Measurements from ENCODE around the gene KASH5. TPM values are rescaled to one million over a fixed set of nuclear protein-coding genes. Genes with fewer than 3 reads are reported as not detected.

Gene KASH5
- total and polyA plus RNA-seq, 2 of the 8 experiments (the other 6 are each of a cell fraction or from before 2014, with no cell fraction given) = 0.05 to 0.19 TPM

- WGBS, 2 experiments (ENCODE audit: extremely low coverage in 1 of 2, insufficient coverage in 1 of 2, insufficient read length in 1 of 2, insufficient replicate concordance in 2 of 2, low coverage in 1 of 2, low lambda C conversion rate in 2 of 2, missing lambda C conversion rate in 1 of 2) = 93% methylated on average over 11 of the region's 12 CpGs; no CpG with 5 or more reads in 1 of the 2 experiments
- ChIA-PET POLR2A (ENCODE audit: partially characterized antibody) (interaction anchor here (1.1 to 8.9 kb wide), 4 partner anchors 9 to 140 kb away, joined by 3 to 112 read pairs (median 23); partner anchors contain the start of genes DKKL1 and TEAD2), CTCF (ENCODE audit: partially characterized antibody) (interaction anchor here (0.6 to 2.3 kb wide), 10 partner anchors 9 to 338 kb away, joined by 3 to 13 read pairs (median 4); partner anchors contain the start of gene TEAD2)
- Histone ChIP-seq H3K9ac (replicated peaks in 1 of 4; ENCODE audit: extremely low read depth in 1 of 4, low read depth in 3 of 4, low read length in 3 of 4) (no peak overlapping the region), H3K27ac (ENCODE audit: low read depth, low read length) (no peak overlapping the region), H3K56ac (replicated peaks; ENCODE audit: insufficient read length, low read depth, low read length) (no peak overlapping the region), H2BK120ac (replicated peaks; ENCODE audit: low read depth, low read length) (no peak overlapping the region), H4K91ac (replicated peaks; ENCODE audit: insufficient read length, low read length) (no peak overlapping the region), H3K23ac (ENCODE audit: insufficient read length) (no peak overlapping the region), H2BK15ac (ENCODE audit: low read length) (no peak overlapping the region), H3K36me3 (ENCODE audit: control insufficient read depth in 2 of 4, insufficient read depth in 4 of 4, low read length in 3 of 4) (peaks cover 37 to 95% (median 75%) of the 10 kb centered on the region in 4 experiments), H3K79me2 (ENCODE audit: control insufficient read depth in 1 of 2, insufficient read depth in 2 of 2, low read length in 2 of 2) (no peaks in the 10 kb centered on the region), H3K27me3 (replicated peaks in 1 of 4; ENCODE audit: control insufficient read depth in 3 of 4, extremely low read depth in 1 of 4, insufficient read depth in 3 of 4, low read length in 3 of 4) (no peaks in the 10 kb centered on the region), H3K9me3 (ENCODE audit: insufficient read depth in 2 of 2, low read depth in 1 of 2, low read length in 1 of 2) (no peaks in the 10 kb centered on the region), H3K4me2 (ENCODE audit: insufficient read depth in 1 of 2, low read depth in 2 of 2, low read length in 2 of 2) (no peak overlapping the region), H2AK5ac (ENCODE audit: low read depth, low read length) (no peak overlapping the region), H3K4me3 (ENCODE audit: extremely low read depth in 1 of 4, insufficient read depth in 2 of 4, low read depth in 3 of 4, low read length in 4 of 4) (no peak overlapping the region), H4K8ac (ENCODE audit: extremely low read depth, insufficient read depth, low read length) (no peak overlapping the region), H2AFZ (ENCODE audit: low read length) (no peak overlapping the region), H3K4me1 (replicated peaks in 1 of 4; ENCODE audit: control insufficient read depth in 3 of 4, insufficient read depth in 4 of 4, low read length in 3 of 4) (no peaks in the 10 kb centered on the region), H3K23me2 (ENCODE audit: low read depth, low read length) (no peaks in the 10 kb centered on the region), H3K4ac (replicated peaks; ENCODE audit: insufficient read length, low read depth, low read length) (no peak overlapping the region), H2BK12ac (ENCODE audit: low read depth, low read length) (no peak overlapping the region), H2BK20ac (ENCODE audit: low read length) (no peak overlapping the region), H3K79me1 (ENCODE audit: low read depth, low read length) (no peaks in the 10 kb centered on the region; the same call in 1 of the 2 replicates), H4K20me1 (replicated peaks in 1 of 2; ENCODE audit: control insufficient read depth in 1 of 2, insufficient read depth in 2 of 2, low read length in 2 of 2) (peaks cover 3 to 12% of the 10 kb centered on the region in 2 experiments), H3K18ac (ENCODE audit: extremely low read depth, low read length) (no peak overlapping the region), H2BK5ac (ENCODE audit: low read depth, low read length) (no peak overlapping the region), H4K5ac (ENCODE audit: insufficient read length, low read depth, low read length) (no peak overlapping the region), H3K14ac (ENCODE audit: insufficient read length) (no peak overlapping the region)
- FAIRE-seq = no peak
- no peak for DNase-seq (ENCODE audit: low read depth in 1 of 2, low spot score in 2 of 2)
- TF ChIP-seq TAF7 (optimal IDR thresholded peaks at IDR 0.05; ENCODE audit: borderline replicate concordance, low read depth, low read length) = no peak
- peak; percentile 69 for TF ChIP-seq USF2 (IDR thresholded peaks at IDR 0.05; ENCODE audit: low read length)
Measured at GRCh38 chr19:49348305-49349189, 39.5 kb upstream of the KASH5 start.
